ENCODE measurements around the gene LRRC14B. TPM values are rescaled to one million over a fixed set of nuclear protein-coding genes. Genes with fewer than 3 reads are reported as not detected.

The LRRC14B gene
- total and polyA plus RNA-seq, 2 donors (not counting 1 experiment from before 2014, with no cell fraction given), result not detected

DNA sequence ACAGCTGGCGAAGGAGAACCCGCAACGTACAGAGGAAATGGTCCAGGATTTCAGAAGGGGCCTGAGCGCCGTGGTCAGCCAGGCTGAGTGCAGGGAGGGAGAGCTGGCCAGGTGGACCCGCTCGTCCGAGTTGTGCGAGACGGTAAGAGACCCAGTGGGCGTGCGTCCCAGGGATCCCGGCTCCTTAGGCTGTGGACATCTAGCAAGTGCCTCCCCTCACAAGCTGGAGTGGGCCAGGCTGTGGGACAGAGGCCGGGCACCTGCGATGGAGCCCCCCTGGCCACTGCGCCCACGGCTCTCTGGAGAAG is 29.5 kb upstream of the LRRC14B start:
- Histone ChIP-seq H3K79me2 (ENCODE audit: control insufficient read depth, insufficient read depth, low read length) (no peaks in the 10 kb centered on the region), H2AFZ (ENCODE audit: low read length) (no peak overlapping the region), H3K9ac (ENCODE audit: insufficient read depth, low read length) (no peak overlapping the region), H3K36me3 (ENCODE audit: control insufficient read depth, insufficient read depth, low read length) (no peaks in the 10 kb centered on the region), H3K4me1 (ENCODE audit: control insufficient read depth, extremely low read depth, insufficient read depth, low read length) (no peaks in the 10 kb centered on the region), H4K20me1 (ENCODE audit: control insufficient read depth, extremely low read depth, insufficient read depth, low read length) (no peaks in the 10 kb centered on the region), H3K4me2 (ENCODE audit: extremely low read depth, insufficient read depth, low read length) (no peak overlapping the region), H3K9me3 (ENCODE audit: control insufficient read depth, insufficient read depth, low read depth, low read length) (no peaks in the 10 kb centered on the region), H3K4me3 (replicated peaks in 1 of 4; ENCODE audit: control extremely low read depth in 1 of 4, insufficient read depth in 1 of 4, low read depth in 3 of 4, low read length in 4 of 4) (no peak overlapping the region), H3K27me3 (ENCODE audit: control insufficient read depth, insufficient read depth, low read length) (no peaks in the 10 kb centered on the region), H3K27ac (ENCODE audit: insufficient read depth, low read length) (no peak overlapping the region)
- no peak for DNase-seq (ENCODE audit: low read depth in 2 of 2)
- TF ChIP-seq EZH2 (IDR thresholded peaks at IDR 0.05; ENCODE audit: low read length, missing control alignments) (no peak), CTCF (conservative IDR thresholded peaks at IDR 0.05 in 1 of 2, IDR thresholded peaks at IDR 0.05 in 1 of 2; ENCODE audit: low read depth in 1 of 2, low read length in 2 of 2) (no peak)

- Histone ChIP-seq H3K4me2 (ENCODE audit: extremely low read depth, insufficient read depth, low read length) (no peak overlapping the region), H2AFZ (ENCODE audit: low read length) (no peak overlapping the region), H3K36me3 (ENCODE audit: control insufficient read depth, insufficient read depth, low read length) (no peaks in the 10 kb centered on the region), H4K20me1 (ENCODE audit: control insufficient read depth, extremely low read depth, insufficient read depth, low read length) (no peaks in the 10 kb centered on the region), H3K4me1 (ENCODE audit: control insufficient read depth, extremely low read depth, insufficient read depth, low read length) (no peaks in the 10 kb centered on the region), H3K79me2 (ENCODE audit: control insufficient read depth, insufficient read depth, low read length) (no peaks in the 10 kb centered on the region), H3K9me3 (ENCODE audit: control insufficient read depth, insufficient read depth, low read depth, low read length) (no peaks in the 10 kb centered on the region), H3K9ac (ENCODE audit: insufficient read depth, low read length) (no peak overlapping the region), H3K4me3 (replicated peaks in 1 of 4; ENCODE audit: control extremely low read depth in 1 of 4, insufficient read depth in 1 of 4, low read depth in 3 of 4, low read length in 4 of 4) (no peak overlapping the region), H3K27ac (ENCODE audit: insufficient read depth, low read length) (no peak overlapping the region), H3K27me3 (ENCODE audit: control insufficient read depth, insufficient read depth, low read length) (no peaks in the 10 kb centered on the region)
- TF ChIP-seq CTCF (conservative IDR thresholded peaks at IDR 0.05 in 1 of 2, IDR thresholded peaks at IDR 0.05 in 1 of 2; ENCODE audit: low read depth in 1 of 2, low read length in 2 of 2) (no peak), EZH2 (IDR thresholded peaks at IDR 0.05; ENCODE audit: low read length, missing control alignments) (no peak)
- no peak for DNase-seq (ENCODE audit: low read depth in 2 of 2)
These were observed 29.1 kb upstream of the LRRC14B start for GRCh38 chr5:162190-162564.

DNA sequence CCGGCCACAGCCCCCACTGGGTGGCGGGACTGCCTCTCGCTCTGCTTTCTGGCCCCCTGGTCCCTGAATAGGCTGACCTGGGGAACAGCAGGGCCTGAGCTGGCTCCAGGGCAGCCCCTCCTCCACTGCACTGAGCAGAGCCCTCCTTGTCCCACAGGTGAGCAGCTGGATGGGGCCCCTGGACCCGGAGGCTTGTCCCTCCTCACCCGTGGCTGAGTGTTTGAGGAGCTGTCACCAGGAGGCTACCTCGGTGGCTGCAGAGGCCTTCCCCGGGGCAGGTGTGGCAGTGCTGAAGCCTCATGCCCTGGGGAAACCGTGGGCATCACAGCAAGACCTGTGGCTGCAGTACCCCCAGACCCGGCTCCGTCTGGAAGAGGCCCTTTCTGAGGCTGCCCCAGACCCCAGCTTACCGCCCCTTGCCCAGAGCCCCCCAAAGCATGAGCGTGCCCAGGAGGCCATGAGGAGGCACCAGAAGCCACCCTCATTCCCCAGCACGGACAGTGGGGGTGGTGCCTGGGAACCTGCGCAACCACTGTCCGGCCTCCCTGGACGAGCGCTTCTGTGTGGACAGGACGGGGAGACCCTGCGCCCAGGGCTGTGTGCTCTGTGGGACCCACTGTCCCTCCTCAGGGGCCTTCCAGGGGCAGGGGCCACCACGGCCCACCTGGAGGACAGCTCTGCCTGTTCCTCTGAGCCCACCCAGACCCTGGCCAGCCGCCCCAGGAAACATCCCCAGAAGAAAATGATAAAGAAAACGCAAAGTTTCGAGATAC is 28.5 kb upstream of the LRRC14B start:
- H3K4me3 ChIP-seq (replicated peaks in 1 of 4; ENCODE audit: control extremely low read depth in 1 of 4, insufficient read depth in 1 of 4, low read depth in 3 of 4, low read length in 4 of 4), result no peak overlapping the region
- H3K9ac ChIP-seq (ENCODE audit: insufficient read depth, low read length), result no peak overlapping the region
- no peak for DNase-seq (ENCODE audit: low read depth in 2 of 2)
- H3K4me2 ChIP-seq (ENCODE audit: extremely low read depth, insufficient read depth, low read length), result no peak overlapping the region
- H4K20me1 ChIP-seq (ENCODE audit: control insufficient read depth, extremely low read depth, insufficient read depth, low read length), result no peaks in the 10 kb centered on the region
- H3K36me3 ChIP-seq (ENCODE audit: control insufficient read depth, insufficient read depth, low read length), result no peaks in the 10 kb centered on the region
- peaks cover 3% of the 10 kb centered on the region for H3K4me1 ChIP-seq (ENCODE audit: control insufficient read depth, extremely low read depth, insufficient read depth, low read length)
- TF ChIP-seq CTCF (conservative IDR thresholded peaks at IDR 0.05 in 1 of 2, IDR thresholded peaks at IDR 0.05 in 1 of 2; ENCODE audit: low read depth in 1 of 2, low read length in 2 of 2), result no peak
- no peak for TF ChIP-seq EZH2 (IDR thresholded peaks at IDR 0.05; ENCODE audit: low read length, missing control alignments)
- no peak overlapping the region for H3K27ac ChIP-seq (ENCODE audit: insufficient read depth, low read length)
- H3K9me3 ChIP-seq (ENCODE audit: control insufficient read depth, insufficient read depth, low read depth, low read length), result no peaks in the 10 kb centered on the region
- no peaks in the 10 kb centered on the region for H3K79me2 ChIP-seq (ENCODE audit: control insufficient read depth, insufficient read depth, low read length)
- H3K27me3 ChIP-seq (ENCODE audit: control insufficient read depth, insufficient read depth, low read length), result no peaks in the 10 kb centered on the region
- no peak overlapping the region for H2AFZ ChIP-seq (ENCODE audit: low read length)
